K562 (cell line): ENCODE measurements around the gene PRELID1. TPM values are rescaled to one million over a fixed set of nuclear protein-coding genes. Genes with fewer than 3 reads are reported as not detected.

Experiments used
- DACH1 ChIP-seq: fragments of 450-650 bp; IDR thresholded peaks from 2 replicates; pipeline ENCODE4 v1.6.1; 2018; ENCODE audit not compliant: partially characterized antibody
- GABPB2 ChIP-seq: fragments of 250-450 bp; sonication (Bioruptor Pico); conservative IDR thresholded peaks from 2 replicates; pipeline ENCODE4 v1.5.1; 2021; ENCODE audit warnings: mild to moderate bottlenecking
- KLF13 ChIP-seq: fragments of 450-650 bp; IDR thresholded peaks from 2 replicates; pipeline ENCODE4 v1.6.1; 2016; ENCODE audit warnings: missing genetic modification characterization, low read depth, mild to moderate bottlenecking, missing compliant biosample characterization, moderate library complexity, borderline replicate concordance
- MTF1 ChIP-seq: fragments of 250-450 bp; sonication (Bioruptor Pico); IDR thresholded peaks from 2 replicates; pipeline ENCODE4 v1.9.0; 2021; ENCODE audit warnings: moderate library complexity, mild to moderate bottlenecking, inconsistent platforms, borderline replicate concordance
- RNF2 ChIP-seq: sonication (generic); IDR thresholded peaks from 2 replicates; pipeline ENCODE4 v1.6.1; 2016
- SREBF1 ChIP-seq: fragments of 150-350 bp; IDR thresholded peaks from 2 replicates; pipeline ENCODE4 v1.6.1; 2014; ENCODE audit warnings: antibody characterized with exemption, low read depth, low read length, borderline replicate concordance
- TAF1 ChIP-seq: IDR thresholded peaks from 2 replicates; pipeline ENCODE4 v1.6.1; 2011; ENCODE audit warnings: mild to moderate bottlenecking, low read length, moderate library complexity; ENCODE audit not compliant: insufficient read depth, control insufficient read depth, severe bottlenecking; ENCODE audit errors: extremely low read depth
- U2AF2 ChIP-seq: fragments of 200-400 bp; formaldehyde crosslinking; optimal IDR thresholded peaks from 2 replicates; pipeline ENCODE3; 2017; ENCODE audit warnings: low read depth, mild to moderate bottlenecking, low read length
- ZBTB17 ChIP-seq: fragments of 450-650 bp; formaldehyde crosslinking; IDR thresholded peaks from 2 replicates; pipeline ENCODE4 v1.4.0; 2020; ENCODE audit warnings: mild to moderate bottlenecking
- ZNF140 ChIP-seq: fragments of 250-450 bp; sonication (Bioruptor Pico); IDR thresholded peaks from 2 replicates; pipeline ENCODE4 v1.8.0; 2021; ENCODE audit warnings: moderate library complexity, mild to moderate bottlenecking, inconsistent platforms
- ZNF239 ChIP-seq: fragments of 250-450 bp; sonication (Bioruptor Pico); IDR thresholded peaks from 2 replicates; pipeline ENCODE4 v1.4.0; 2020; ENCODE audit warnings: mild to moderate bottlenecking
- ZNF507 ChIP-seq: conservative IDR thresholded peaks from 2 replicates; pipeline ENCODE4 v1.6.1; 2017; ENCODE audit warnings: missing genetic modification characterization, missing compliant biosample characterization
- polyA plus RNA-seq, 8 experiments: library from polyadenylated mRNA; depleted of rRNA in 4 of 8; stranded (reverse) in 5 of 8; unstranded in 3 of 8; fragments of >200 nt; fragmentation: Nextera tagmentation in 2 of 8; fragmentation: Illumina TruSeq in 1 of 8; extraction: Ambion mirVana in 2 of 8; extraction: Trizol in 1 of 8; gene quantifications; 2 replicates each; pipeline versions ENCODE4 v1.2.1 to v1.2.3, GENCODE V29; 2011 to 2014; ENCODE audit warnings: inconsistent platforms in 1 of 8, missing spikeins in 1 of 8
- total RNA-seq, 7 experiments: library from RNA; depleted of rRNA in 6 of 7; stranded (reverse); fragments of >200 nt in 6 of 7; fragmentation: Illumina TruSeq in 2 of 7; extraction: Trizol in 2 of 7; gene quantifications; 2 replicates each; pipeline versions ENCODE4 v1.2.1 to v1.2.3, GENCODE V29; 2011 to 2021; ENCODE audit warnings: low replicate concordance in 1 of 7
- TF ChIP-seq, protein P1 (sequence below): fragments of 450-650 bp; IDR thresholded peaks from 2 replicates; pipeline ENCODE4 v1.6.1; 2018; ENCODE audit warnings: mild to moderate bottlenecking, low read depth; ENCODE audit not compliant: partially characterized antibody
- TF ChIP-seq, protein P2 (sequence below): sonication (generic); formaldehyde crosslinking; IDR thresholded peaks from 2 replicates; pipeline ENCODE4 v1.8.0; 2023; ENCODE audit warnings: mild to moderate bottlenecking, missing genetic modification reagents
- TF ChIP-seq, protein P3 (sequence below): sonication (generic); formaldehyde crosslinking; IDR thresholded peaks from 2 replicates; pipeline ENCODE4 v1.8.1; 2023; ENCODE audit warnings: missing genetic modification reagents, mild to moderate bottlenecking, borderline replicate concordance
- TF ChIP-seq, protein P4 (sequence below), 2 experiments: fragments of 200-800 bp in 1 of 2; sonication (Bioruptor generic) in 1 of 2; sonication (generic) in 1 of 2; formaldehyde crosslinking in 1 of 2; IDR thresholded peaks in 1 of 2; conservative IDR thresholded peaks in 1 of 2; 2 replicates each; pipeline versions ENCODE4 v1.5.0 to v1.6.1; 2016 to 2020; ENCODE audit warnings: missing compliant biosample characterization in 1 of 2, missing genetic modification characterization in 1 of 2, missing genetic modification reagents in 1 of 2

The PRELID1 gene
- total and polyA plus RNA-seq, 9 of the 15 experiments (the other 6 are each of a cell fraction or from before 2014, with no cell fraction given): 40.1 to 484 (median 340) TPM

DNA sequence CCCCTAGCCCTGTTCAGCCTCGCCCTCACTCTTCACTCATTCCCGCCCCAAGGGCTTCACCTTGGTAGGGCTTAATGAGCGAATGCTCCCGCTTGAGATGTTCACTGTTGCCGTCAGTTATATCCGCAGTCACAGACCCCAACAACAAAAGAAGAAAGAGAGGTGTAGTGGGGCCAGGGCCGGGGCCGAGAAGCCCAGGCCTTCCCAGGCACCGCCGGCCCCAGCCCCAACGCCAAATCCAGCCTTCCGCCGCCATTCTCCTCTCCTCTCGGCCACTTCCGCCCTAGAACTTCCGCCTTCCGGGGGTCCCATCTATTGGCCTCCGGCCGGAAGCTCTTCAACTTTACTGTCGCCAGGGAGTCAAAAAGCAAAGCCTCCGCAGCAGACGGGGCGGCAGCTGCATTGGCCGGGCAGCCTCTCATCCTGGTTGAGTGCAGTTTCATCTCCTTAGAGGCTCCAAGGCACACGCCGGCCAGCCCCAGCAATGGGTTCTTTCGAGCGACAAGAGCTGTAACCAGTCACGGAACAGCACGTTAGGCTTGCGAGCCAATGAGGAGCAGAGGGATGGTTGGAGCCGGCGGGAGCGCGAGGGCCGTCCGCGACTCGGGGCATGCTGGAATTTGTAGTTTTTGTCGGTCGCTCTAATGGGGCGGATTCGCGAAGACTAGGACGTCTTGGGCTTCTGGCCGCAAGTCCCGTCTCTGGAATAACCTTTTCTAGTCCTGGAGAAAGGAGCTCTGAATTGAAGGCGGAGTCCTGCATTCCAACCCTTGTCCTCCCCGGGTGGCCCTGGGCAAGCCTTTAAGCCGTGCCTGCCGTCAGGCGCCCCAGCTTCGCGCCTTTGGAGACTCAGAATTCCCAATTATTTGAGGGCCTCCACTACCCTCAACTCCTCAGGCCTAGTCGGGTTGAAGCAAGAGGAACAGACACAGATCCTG lies 48.1 kb downstream of the PRELID1 start, which contains the start of gene LMAN2 (continued):
- TF ChIP-seq SREBF1 (no peak), DACH1 (no peak), U2AF2 (no peak), ZNF239 (CRISPR knock-in tag) (no peak), KLF13 (tag) (peak; percentile 23; the same call in 1 of the 2 replicates), TAF1 (peak; percentile 92), MTF1 (no peak), ZNF140 (CRISPR knock-in tag) (no peak), ZNF507 (tag) (no peak), RNF2 (0 out of 2 replicates have a peak, but pooled peaks have one; percentile 55), ZBTB17 (CRISPR knock-in tag) (no peak), GABPB2 (no peak)
- TF ChIP-seq, protein P1, sequence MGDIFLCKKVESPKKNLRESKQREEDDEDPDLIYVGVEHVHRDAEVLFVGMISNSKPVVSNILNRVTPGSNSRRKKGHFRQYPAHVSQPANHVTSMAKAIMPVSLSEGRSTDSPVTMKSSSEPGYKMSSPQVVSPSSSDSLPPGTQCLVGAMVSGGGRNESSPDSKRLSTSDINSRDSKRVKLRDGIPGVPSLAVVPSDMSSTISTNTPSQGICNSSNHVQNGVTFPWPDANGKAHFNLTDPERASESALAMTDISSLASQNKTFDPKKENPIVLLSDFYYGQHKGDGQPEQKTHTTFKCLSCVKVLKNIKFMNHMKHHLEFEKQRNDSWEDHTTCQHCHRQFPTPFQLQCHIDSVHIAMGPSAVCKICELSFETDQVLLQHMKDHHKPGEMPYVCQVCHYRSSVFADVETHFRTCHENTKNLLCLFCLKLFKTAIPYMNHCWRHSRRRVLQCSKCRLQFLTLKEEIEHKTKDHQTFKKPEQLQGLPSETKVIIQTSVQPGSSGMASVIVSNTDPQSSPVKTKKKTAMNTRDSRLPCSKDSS: no peak
- TF ChIP-seq, protein P2, sequence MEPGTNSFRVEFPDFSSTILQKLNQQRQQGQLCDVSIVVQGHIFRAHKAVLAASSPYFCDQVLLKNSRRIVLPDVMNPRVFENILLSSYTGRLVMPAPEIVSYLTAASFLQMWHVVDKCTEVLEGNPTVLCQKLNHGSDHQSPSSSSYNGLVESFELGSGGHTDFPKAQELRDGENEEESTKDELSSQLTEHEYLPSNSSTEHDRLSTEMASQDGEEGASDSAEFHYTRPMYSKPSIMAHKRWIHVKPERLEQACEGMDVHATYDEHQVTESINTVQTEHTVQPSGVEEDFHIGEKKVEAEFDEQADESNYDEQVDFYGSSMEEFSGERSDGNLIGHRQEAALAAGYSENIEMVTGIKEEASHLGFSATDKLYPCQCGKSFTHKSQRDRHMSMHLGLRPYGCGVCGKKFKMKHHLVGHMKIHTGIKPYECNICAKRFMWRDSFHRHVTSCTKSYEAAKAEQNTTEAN (CRISPR knock-in tag): no peak
- TF ChIP-seq, protein P3, sequence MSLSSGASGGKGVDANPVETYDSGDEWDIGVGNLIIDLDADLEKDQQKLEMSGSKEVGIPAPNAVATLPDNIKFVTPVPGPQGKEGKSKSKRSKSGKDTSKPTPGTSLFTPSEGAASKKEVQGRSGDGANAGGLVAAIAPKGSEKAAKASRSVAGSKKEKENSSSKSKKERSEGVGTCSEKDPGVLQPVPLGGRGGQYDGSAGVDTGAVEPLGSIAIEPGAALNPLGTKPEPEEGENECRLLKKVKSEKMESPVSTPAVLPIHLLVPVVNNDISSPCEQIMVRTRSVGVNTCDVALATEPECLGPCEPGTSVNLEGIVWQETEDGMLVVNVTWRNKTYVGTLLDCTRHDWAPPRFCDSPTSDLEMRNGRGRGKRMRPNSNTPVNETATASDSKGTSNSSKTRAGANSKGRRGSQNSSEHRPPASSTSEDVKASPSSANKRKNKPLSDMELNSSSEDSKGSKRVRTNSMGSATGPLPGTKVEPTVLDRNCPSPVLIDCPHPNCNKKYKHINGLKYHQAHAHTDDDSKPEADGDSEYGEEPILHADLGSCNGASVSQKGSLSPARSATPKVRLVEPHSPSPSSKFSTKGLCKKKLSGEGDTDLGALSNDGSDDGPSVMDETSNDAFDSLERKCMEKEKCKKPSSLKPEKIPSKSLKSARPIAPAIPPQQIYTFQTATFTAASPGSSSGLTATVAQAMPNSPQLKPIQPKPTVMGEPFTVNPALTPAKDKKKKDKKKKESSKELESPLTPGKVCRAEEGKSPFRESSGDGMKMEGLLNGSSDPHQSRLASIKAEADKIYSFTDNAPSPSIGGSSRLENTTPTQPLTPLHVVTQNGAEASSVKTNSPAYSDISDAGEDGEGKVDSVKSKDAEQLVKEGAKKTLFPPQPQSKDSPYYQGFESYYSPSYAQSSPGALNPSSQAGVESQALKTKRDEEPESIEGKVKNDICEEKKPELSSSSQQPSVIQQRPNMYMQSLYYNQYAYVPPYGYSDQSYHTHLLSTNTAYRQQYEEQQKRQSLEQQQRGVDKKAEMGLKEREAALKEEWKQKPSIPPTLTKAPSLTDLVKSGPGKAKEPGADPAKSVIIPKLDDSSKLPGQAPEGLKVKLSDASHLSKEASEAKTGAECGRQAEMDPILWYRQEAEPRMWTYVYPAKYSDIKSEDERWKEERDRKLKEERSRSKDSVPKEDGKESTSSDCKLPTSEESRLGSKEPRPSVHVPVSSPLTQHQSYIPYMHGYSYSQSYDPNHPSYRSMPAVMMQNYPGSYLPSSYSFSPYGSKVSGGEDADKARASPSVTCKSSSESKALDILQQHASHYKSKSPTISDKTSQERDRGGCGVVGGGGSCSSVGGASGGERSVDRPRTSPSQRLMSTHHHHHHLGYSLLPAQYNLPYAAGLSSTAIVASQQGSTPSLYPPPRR (CRISPR knock-in tag): 0 out of 2 replicates have a peak, but pooled peaks have one; percentile 29
- TF ChIP-seq, protein P4, sequence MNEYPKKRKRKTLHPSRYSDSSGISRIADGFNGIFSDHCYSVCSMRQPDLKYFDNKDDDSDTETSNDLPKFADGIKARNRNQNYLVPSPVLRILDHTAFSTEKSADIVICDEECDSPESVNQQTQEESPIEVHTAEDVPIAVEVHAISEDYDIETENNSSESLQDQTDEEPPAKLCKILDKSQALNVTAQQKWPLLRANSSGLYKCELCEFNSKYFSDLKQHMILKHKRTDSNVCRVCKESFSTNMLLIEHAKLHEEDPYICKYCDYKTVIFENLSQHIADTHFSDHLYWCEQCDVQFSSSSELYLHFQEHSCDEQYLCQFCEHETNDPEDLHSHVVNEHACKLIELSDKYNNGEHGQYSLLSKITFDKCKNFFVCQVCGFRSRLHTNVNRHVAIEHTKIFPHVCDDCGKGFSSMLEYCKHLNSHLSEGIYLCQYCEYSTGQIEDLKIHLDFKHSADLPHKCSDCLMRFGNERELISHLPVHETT (CRISPR knock-in tag; conservative IDR thresholded peaks at IDR 0.05 in 1 of 2, IDR thresholded peaks at IDR 0.05 in 1 of 2): 0 out of 4 replicates have a peak, but pooled peaks of 1 of the 2 experiments have one; percentile 65
